Keratinocyte (primary cell): ENCODE data around the gene CALY. TPM values are rescaled to one million over a fixed set of nuclear protein-coding genes. Genes with fewer than 3 reads are reported as not detected.

Experiments
- DNase-seq: peaks from one replicate; pipeline ENCODE4 v3.0.0-alpha.2; 2011; ENCODE audit warnings: low read depth, missing footprints, low spot score
- FAIRE-seq: peaks from 2 replicates; lab custom pipeline; 2011; peaks lifted over from hg19 to GRCh38; lab: Jason Lieb, UNC
- H2AFZ ChIP-seq: 2 replicates; pipeline ENCODE4 v1.6.0; 2012; ENCODE audit warnings: low read length, control low read depth, inconsistent platforms; ENCODE audit not compliant: control insufficient read depth
- H3K27ac ChIP-seq: 2 replicates; pipeline ENCODE4 v1.5.1; 2011; ENCODE audit warnings: low read length; ENCODE audit not compliant: control insufficient read depth, insufficient read depth
- H3K27me3 ChIP-seq: 3 replicates; pipeline ENCODE4 v1.6.0; 2011; ENCODE audit warnings: low read length; ENCODE audit not compliant: control insufficient read depth, insufficient read depth; ENCODE audit errors: extremely low read depth
- H3K36me3 ChIP-seq, 2 experiments: 2 replicates in 1 of 2; 3 replicates in 1 of 2; pipeline ENCODE4 v1.5.1; 2011; ENCODE audit warnings: low read length in 2 of 2, mild to moderate bottlenecking in 1 of 2; ENCODE audit not compliant: control insufficient read depth in 2 of 2, insufficient read depth in 2 of 2; ENCODE audit errors: extremely low read depth in 1 of 2
- H3K4me1 ChIP-seq: 3 replicates; pipeline ENCODE4 v1.5.1; 2011; ENCODE audit warnings: low read length; ENCODE audit not compliant: control insufficient read depth, insufficient read depth; ENCODE audit errors: extremely low read depth
- H3K4me2 ChIP-seq: 3 replicates; pipeline ENCODE4 v1.6.0; 2011; ENCODE audit warnings: low read depth, low read length; ENCODE audit not compliant: control insufficient read depth, insufficient read depth; ENCODE audit errors: extremely low read depth
- H3K4me3 ChIP-seq, 3 experiments: fragments of 200-600 bp in 1 of 3; sonication (generic) in 1 of 3; 2 replicates in 2 of 3; 3 replicates in 1 of 3; pipeline ENCODE4 v1.5.1; 2011 to 2016; ENCODE audit warnings: low read length in 3 of 3, mild to moderate bottlenecking in 3 of 3, control low read depth in 2 of 3, inconsistent platforms in 1 of 3, low read depth in 1 of 3, mixed read lengths in 1 of 3, mixed run types in 1 of 3, moderate library complexity in 1 of 3; ENCODE audit not compliant: control insufficient read depth in 2 of 3, insufficient read depth in 2 of 3; ENCODE audit errors: extremely low read depth in 1 of 3
- H3K79me2 ChIP-seq: 2 replicates; pipeline ENCODE4 v1.6.0; 2012; ENCODE audit warnings: low read length; ENCODE audit not compliant: control insufficient read depth, insufficient read depth
- H3K9ac ChIP-seq: 3 replicates; pipeline ENCODE4 v1.6.0; 2011; ENCODE audit warnings: low read length; ENCODE audit not compliant: control insufficient read depth, insufficient read depth; ENCODE audit errors: extremely low read depth
- H3K9me1 ChIP-seq: 3 replicates; pipeline ENCODE4 v1.6.0; 2011; ENCODE audit warnings: low read length; ENCODE audit not compliant: control insufficient read depth, insufficient read depth; ENCODE audit errors: extremely low read depth
- H3K9me3 ChIP-seq: 2 replicates; pipeline ENCODE4 v1.5.1; 2012; ENCODE audit warnings: low read depth, low read length; ENCODE audit not compliant: control insufficient read depth
- H4K20me1 ChIP-seq: 3 replicates; pipeline ENCODE4 v1.6.0; 2011; ENCODE audit warnings: low read length; ENCODE audit not compliant: control insufficient read depth, insufficient read depth; ENCODE audit errors: extremely low read depth
- EZH2 ChIP-seq: IDR thresholded peaks from one replicate; pipeline ENCODE4 v1.6.1; 2012; ENCODE audit warnings: inconsistent platforms, mild to moderate bottlenecking, low read length, moderate library complexity
- dilution Hi-C: fragments of 300-500 bp; cut with MboI; formaldehyde crosslinking; loops from one replicate; pipeline ENCODE4 v1.7.0; 2020; ENCODE audit warnings: low sequenced_read_pairs; ENCODE audit not compliant: extremely low pct_ligation_motif_present
- polyA plus RNA-seq, 5 experiments: library from polyadenylated mRNA; depleted of rRNA in 3 of 5; stranded (reverse) in 3 of 5; stranded (forward) in 1 of 5; unstranded in 1 of 5; fragments of >200 nt; gene quantifications; 1 replicate in 1 of 5; 2 replicates in 3 of 5; 3 replicates in 1 of 5; pipeline versions ENCODE4 v1.2.1 to v1.2.3, GENCODE V29; 2011 to 2012; ENCODE audit warnings: missing spikeins in 2 of 5, low read depth in 1 of 5, low replicate concordance in 1 of 5
- TF ChIP-seq, protein P1 (sequence below), 3 experiments: IDR thresholded peaks in 1 of 3; conservative IDR thresholded peaks in 1 of 3; optimal IDR thresholded peaks in 1 of 3; 2 replicates in 2 of 3; 3 replicates in 1 of 3; pipeline versions ENCODE3 to v1.5.1; 2011; ENCODE audit warnings: low read length in 3 of 3, mild to moderate bottlenecking in 3 of 3, moderate library complexity in 2 of 3, control low read depth in 1 of 3, inconsistent platforms in 1 of 3; ENCODE audit not compliant: insufficient read depth in 2 of 3; ENCODE audit errors: extremely low read depth in 1 of 3

Gene CALY
- polyA plus RNA-seq, 1 donor (not counting 4 experiments of a cell fraction or from before 2014, with no cell fraction given) = not detected

DNA sequence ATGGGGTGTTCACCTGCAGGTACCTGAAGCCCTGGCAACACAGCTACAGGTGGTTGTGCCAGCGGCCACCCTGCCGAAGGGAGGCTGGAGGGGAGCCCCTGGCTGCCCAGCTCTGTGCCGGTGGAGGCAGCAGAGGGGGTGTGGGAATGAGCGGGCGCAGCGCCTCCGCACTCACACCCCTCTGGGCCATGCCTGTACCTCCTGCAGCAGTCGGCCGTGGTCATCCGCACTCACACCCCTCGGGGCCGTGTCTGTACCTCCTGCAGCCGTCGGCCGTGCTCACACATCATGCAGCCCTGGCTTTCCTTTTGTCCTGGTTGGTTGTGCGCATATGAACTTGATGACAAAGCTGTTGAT lies 26.3 kb downstream of the CALY start:
- Histone ChIP-seq H3K9me1 (peaks cover 2% of the 10 kb centered on the region), H3K4me3 (no peak overlapping the region), H3K9me3 (no peaks in the 10 kb centered on the region), H3K4me2 (no peak overlapping the region), H3K27ac (no peak overlapping the region), H2AFZ (no peak overlapping the region), H4K20me1 (peaks cover 3% of the 10 kb centered on the region), H3K4me1 (peaks cover 9% of the 10 kb centered on the region), H3K9ac (no peak overlapping the region), H3K79me2 (peaks cover 30% of the 10 kb centered on the region), H3K36me3 (peaks cover 15 to 17% of the 10 kb centered on the region in 2 experiments), H3K27me3 (no peaks in the 10 kb centered on the region)
- DNase-seq (no peak), FAIRE-seq (no peak)
- TF ChIP-seq, protein P1, sequence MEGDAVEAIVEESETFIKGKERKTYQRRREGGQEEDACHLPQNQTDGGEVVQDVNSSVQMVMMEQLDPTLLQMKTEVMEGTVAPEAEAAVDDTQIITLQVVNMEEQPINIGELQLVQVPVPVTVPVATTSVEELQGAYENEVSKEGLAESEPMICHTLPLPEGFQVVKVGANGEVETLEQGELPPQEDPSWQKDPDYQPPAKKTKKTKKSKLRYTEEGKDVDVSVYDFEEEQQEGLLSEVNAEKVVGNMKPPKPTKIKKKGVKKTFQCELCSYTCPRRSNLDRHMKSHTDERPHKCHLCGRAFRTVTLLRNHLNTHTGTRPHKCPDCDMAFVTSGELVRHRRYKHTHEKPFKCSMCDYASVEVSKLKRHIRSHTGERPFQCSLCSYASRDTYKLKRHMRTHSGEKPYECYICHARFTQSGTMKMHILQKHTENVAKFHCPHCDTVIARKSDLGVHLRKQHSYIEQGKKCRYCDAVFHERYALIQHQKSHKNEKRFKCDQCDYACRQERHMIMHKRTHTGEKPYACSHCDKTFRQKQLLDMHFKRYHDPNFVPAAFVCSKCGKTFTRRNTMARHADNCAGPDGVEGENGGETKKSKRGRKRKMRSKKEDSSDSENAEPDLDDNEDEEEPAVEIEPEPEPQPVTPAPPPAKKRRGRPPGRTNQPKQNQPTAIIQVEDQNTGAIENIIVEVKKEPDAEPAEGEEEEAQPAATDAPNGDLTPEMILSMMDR (optimal IDR thresholded peaks at IDR 0.05 in 1 of 3, IDR thresholded peaks at IDR 0.05 in 1 of 3, conservative IDR thresholded peaks at IDR 0.05 in 1 of 3; ENCODE audit: extremely low read depth in 1 of 3, insufficient read depth in 2 of 3, low read length in 3 of 3) = no peak
- TF ChIP-seq EZH2 = no peak
- dilution Hi-C loops = no loop called here

DNA sequence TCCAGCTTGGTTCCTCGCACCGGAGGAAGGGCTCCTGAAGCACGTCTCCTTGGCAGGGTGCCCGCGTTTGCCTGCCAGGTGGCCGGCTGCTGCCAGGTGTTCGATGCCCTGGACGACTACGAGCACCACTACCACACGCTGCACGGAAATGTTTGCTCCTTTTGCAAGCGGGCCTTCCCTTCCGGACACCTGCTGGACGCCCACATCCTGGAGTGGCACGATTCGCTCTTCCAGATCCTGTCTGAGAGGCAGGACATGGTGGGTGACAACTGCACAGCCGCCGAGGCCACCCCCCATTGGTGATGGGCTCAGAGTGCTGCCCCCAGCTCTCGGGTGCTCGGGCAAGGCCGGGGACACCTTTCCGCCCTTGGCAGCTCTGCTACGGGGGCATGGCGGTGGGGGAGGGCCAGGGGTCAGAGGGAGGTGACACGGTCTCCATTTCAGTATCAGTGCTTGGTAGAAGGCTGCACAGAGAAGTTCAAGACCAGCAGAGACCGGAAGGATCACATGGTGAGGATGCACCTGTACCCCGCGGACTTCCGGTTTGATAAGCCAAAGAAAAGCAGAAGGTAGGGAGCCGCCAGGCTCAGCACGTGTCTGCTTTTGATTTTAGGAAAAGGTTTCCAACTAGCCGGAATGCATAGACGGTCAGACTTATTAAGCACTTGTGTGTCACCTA lies 26.8 kb downstream of the CALY start:
- no peak for DNase-seq
- dilution Hi-C loops = no loop called here
- Histone ChIP-seq H4K20me1 (peaks cover 3% of the 10 kb centered on the region), H2AFZ (no peak overlapping the region), H3K9ac (no peak overlapping the region), H3K4me2 (peak overlapping the region; percentile 54), H3K9me1 (peaks cover 2% of the 10 kb centered on the region), H3K4me1 (peaks cover 9% of the 10 kb centered on the region), H3K79me2 (peaks cover 36% of the 10 kb centered on the region), H3K4me3 (peak overlapping the region in 1 of 3 experiments; percentile 2), H3K27ac (no peak overlapping the region), H3K9me3 (no peaks in the 10 kb centered on the region), H3K36me3 (peaks cover 15 to 17% of the 10 kb centered on the region in 2 experiments), H3K27me3 (no peaks in the 10 kb centered on the region)
- TF ChIP-seq EZH2 = no peak
- TF ChIP-seq, protein P1 (optimal IDR thresholded peaks at IDR 0.05 in 1 of 3, IDR thresholded peaks at IDR 0.05 in 1 of 3, conservative IDR thresholded peaks at IDR 0.05 in 1 of 3; ENCODE audit: extremely low read depth in 1 of 3, insufficient read depth in 2 of 3, low read length in 3 of 3) = no peak
- FAIRE-seq = no peak
